Fibroblast of peridontal ligament (primary cell): Measurements from ENCODE around the gene STRBP.
"Not testable (repeated sequence)": the region's sequence is repeated elsewhere in the genome, so short reads cannot be mapped to it uniquely, and the experiment has no call there.

Experiments used
- DNase-seq: peaks from one replicate; pipeline ENCODE4 v3.0.0-alpha.2; 2010; ENCODE audit errors: extremely low read depth

STRBP gene

DNA sequence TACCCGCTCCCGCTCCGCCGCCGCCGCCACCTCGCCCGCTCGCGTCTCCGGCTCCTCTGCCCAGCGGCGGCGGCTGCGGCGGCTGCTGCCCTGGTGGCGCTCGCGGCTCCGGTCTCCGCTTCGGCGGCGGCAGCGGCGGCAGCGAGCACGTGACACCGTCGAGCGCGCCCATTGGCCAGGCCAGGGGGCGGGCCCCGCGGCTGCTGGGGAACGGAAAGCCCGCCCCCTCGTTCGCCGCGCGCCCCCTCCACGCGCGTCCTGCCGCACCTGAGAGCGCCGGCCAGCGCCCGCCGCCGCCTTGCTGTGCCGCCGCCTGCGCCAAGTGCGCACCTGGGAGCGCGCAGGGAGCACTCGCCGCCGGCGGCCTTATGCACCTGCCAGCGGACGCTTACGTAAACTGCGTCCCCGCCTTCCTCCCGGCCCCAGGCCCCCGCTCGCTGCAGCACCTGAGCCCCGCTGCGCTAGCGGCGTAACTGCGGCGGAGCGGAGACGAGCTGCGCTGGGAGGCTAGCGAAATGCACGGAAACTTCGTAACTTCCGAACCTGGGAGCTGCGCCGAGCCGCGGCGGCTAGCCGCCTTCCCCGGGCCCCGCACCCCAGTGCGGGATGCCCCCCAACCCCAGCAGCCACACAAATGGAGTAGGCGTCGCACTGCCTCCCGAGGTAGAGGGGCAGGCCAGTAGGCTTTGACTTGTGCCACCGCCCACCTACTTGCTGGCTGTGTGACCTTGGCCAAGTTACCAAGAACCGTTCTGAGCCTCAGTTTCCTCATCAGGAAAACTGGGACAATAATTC is at the start of gene STRBP:
Gene STRBP (minus strand): TSS at position 122 of the 795 bp plus-strand sequence. CDS start 84,452 bp downstream, outside the sequence.
- peak; percentile 54 for DNase-seq

DNA sequence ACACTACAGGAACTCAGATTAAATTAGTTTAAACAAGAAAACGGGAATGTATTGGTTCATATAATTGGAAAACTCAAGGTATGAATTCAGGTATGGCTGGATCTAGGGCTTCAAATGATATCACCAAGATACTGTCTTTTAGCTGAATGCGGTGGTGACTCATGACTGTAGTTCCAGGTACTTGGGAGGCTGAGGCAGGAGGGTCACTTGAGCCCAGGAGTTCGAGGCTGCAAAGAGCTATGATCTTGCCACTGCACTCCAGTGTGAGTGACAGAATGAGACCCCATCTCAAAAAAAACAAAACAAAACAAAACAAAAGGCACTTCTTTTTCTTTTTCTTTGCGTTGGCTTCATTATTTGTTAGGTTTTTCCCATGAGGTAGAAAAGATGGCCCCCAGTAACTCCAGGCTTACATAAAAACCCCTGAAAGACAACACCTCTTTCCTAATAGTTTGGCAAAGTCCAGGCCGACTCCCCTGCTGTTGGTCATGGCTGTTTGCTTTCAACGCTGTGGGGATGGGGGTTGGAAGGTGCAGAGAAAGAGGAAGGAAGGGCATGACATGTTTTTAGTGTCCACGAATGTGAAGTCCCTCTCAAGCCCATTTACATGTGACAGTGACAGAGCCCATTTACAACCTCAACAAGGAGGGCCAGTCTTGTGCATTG is 47.8 kb upstream of the STRBP start:
- DNase-seq = no peak

DNA sequence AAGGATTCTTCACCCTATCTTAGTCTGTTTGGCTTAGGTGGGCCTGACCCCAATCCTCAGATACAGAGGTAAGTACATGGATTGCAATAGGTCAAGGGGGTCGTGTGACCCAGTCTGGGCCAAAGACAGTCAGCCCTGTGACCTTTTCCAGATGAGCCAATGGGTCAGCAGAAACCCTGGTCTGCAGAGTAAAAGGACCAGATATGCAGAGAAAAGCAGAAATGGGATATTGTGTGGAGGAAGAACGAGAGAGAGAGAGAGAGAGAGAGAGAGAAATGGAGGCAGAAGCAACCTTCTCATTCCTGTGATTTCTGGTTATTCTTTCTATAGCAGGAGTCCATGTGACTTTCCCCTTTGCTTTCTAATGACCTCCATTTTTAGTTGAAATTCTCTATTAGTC is 47.2 kb upstream of the STRBP start:
- DNase-seq = no peak

- DNase-seq = no peak
Measured at GRCh38 chr9:123314617-123315016, 46.2 kb upstream of the STRBP start.

DNA sequence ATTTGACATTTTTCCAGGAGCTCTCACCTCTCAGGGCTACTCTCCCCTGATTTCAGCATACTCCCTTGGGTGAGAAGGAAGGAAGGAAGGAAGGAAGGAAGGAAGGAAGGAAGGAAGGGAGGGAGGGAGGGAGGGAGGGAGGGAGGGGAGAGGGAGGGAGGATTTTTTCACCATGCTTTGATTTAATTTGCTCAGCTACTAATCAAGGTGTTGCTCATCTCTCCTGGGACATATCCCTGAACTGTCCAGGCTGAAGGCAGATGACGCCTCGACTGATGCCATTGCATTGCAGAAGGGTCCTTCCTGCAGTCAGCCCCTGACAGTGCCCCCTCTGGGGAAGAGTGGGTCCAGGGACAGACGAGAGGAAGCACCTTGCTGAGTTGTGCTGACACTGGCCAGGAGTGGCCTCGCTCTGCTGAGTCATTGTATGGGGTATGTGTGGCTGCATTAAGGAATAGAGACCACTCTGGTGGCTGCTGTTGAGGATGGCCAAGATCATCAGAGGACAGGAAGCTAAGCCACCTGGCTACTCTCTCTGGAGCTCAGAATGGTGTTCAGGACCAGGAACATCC is 44.0 kb upstream of the STRBP start:
- no peak for DNase-seq

GRCh38 chr9:123311250-123311752 is 42.9 kb upstream of the STRBP start:
- DNase-seq = no peak

- DNase-seq = no peak
Measured at GRCh38 chr9:123310551-123311249, 42.3 kb upstream of the STRBP start.

DNA sequence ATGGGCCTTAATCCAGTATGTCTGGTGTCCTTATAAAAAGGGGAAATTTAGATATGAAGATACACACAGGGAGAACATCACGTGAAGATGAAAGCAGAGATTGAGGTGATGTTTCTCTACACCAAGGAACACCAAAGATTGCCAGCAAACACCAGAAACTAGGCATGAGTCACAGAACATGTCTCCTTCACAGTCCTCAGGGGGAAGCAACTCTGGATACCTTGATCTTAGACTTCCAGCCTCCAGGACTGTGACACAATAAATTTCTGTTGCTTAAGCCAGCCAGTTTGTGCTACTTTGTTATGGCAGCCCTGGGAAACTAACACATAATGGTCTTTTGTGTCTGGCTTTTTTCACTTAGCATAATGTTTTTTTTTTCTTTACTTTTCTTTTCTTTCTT is 41.2 kb upstream of the STRBP start:
- DNase-seq = no peak

- no peak for DNase-seq
Measured at GRCh38 chr9:123305879-123306278, 37.5 kb upstream of the STRBP start.

DNA sequence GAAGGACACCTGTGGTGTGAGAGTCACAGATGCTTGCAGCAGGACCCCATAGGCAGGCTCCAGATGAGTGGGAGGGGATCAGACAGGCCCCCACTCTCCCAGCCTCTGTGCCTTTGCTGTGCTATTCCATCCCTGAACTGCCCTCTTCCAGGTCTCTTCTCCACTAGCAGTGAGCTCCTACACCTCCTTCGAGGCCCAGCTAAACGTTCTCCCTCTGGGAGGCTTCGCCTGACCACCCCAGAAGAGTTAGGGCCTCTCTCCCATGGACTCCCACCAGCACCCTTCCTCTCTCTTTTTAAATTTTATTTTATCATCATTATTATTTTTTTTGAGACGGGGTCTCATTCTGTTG is 35.9 kb upstream of the STRBP start:
- no peak for DNase-seq

DNA sequence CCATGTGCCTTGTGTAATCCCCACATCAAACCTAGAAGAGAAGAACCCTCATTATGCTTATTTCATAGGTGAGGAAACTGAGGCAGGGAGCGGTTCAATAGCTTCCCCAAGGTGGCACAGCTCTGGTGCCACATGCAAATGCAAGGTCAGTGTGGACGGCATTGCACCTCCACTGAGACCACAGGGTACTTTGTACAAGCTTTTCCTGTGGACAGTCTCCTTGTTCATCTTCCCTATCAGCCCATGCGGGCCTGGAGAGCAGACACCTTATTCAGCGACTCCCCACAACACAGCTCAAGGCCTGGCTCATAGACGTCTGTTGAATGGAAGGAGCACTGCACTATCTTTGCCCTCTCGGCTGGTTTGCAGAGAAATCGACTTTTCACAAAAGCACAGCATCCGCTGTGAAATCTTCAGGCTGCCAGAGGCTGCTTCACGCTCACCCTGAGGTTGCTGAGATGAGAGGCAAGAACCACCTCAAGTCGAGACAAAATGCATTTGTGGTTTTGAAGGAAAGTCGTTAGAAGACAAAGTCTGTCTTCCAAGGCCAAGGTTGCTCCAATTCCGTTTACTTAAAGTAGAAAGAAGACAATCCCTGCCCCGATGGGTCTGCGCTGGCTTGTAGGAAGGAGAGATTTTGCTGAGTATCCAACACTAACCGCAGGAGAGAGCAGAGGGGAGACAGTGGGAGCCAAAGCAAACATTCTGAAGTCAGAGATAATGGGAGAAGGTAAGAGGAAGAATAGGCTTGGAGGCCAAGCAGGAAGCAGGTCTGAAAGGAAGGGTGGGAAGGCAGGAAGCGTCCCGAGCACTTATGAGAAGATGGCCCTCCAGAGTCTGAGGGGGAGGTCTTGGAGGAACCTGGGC is 34.2 kb upstream of the STRBP start:
- no peak for DNase-seq

DNA sequence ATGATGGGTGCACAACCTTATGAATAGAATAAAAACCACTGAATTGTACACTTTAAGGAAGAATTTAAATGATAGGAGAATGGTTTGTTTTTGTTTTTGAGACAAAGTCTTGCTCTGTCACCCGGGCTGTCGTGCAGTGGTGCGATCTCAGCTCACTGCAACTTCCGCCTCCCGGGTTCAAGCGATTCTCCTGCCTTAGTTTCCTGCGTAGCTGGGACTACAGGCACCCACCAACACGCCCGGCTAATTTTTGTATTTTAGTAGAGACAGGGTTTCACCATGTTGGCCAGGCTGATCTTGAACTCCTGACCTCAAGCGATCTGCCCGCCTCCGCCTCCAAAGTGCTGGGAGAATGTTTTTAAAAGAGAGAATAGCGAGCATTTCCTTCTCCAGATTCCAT is 33.5 kb upstream of the STRBP start:
- DNase-seq = not testable (repeated sequence)

DNA sequence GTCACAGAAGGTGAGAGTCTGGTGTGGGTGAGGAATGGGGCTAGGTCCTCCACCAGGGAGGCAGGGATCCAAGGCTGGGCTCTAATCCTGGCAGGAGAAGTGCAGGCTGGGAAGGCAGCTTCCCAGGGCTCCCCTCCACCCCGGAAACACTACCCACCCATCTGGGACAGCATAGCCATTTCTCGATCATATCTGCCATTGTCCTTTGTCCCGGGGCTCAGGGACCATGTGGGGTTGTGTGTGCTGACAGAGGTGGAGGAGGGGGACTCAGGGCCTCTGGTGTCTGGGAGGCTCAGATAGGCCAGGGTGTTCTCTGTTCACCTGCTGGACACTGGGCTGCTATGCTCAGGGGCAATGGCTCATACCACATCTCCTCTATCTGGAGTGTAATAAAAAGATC is 32.2 kb upstream of the STRBP start:
- no peak for DNase-seq

DNA sequence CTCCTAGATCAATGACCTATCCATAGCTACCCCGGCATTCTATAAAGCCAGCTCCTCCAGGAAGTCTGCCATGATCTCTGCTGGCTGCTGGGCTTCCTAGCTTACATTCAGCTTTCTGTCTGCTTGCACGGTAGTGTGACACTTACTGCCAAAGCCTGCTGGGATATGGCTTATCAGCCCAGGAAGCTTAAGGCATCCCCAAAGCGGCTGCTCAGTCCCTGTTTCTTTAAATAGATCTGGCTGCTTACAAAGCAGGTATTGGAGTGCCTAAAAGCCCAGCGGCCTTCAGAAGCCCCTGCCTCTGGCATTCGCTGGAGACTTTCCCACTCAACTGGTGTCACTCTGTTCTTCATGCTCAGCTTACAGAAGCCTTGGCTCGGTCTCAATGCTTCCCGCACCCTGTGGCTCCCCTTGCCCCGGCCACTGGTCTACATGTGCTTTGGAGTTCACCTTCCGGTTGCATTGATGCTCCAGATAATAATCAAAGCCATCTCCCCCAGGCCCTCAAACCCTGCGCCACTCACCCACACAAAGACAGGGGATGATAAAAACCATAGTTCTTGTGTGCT is 31.3 kb upstream of the STRBP start:
- DNase-seq = no peak

GRCh38 chr9:123296174-123296573 is 27.8 kb upstream of the STRBP start:
- no peak for DNase-seq

- DNase-seq = no peak
Measured at GRCh38 chr9:123291736-123292135, 23.4 kb upstream of the STRBP start.

DNA sequence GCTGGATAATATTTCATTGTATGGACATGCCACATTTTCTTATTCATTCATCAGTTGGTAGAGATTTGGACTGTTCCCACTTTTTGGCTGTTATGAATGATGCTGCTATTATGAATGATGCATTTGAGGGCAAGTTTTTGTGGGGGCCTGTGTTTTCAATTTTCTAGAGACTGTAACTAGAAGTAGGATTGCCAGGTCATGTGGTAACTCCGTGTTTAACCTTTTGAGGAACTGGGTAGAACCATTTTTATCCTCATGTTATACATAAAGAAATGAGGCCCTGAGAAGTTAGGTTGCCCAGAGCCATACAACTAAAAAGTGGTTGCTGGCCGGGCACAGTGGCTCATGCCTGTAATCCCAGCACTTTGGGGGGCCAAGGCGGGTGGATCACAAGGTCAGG is 22.4 kb upstream of the STRBP start:
- DNase-seq = no peak

DNA sequence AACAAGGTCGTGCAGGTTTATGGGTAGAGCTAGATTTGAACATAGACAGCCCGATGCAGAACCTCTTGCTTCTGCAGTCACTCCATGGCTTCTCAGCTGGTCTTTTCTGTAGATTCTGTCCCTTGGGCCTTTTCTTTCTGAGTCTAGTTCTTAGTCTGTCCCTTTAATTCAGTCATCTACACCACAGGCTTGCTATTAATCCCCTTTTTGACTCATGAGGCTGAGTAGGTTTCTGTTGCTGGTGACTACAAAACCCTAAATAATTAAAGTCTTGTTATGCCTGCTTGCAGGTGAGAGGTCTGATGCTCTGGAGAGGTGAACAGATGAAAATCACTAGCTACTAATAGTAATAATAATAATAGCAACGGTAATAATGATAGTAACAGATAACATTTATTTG is 19.3 kb upstream of the STRBP start:
- no peak for DNase-seq

GRCh38 chr9:123286324-123286723 is 17.9 kb upstream of the STRBP start:
- DNase-seq = no peak

DNA sequence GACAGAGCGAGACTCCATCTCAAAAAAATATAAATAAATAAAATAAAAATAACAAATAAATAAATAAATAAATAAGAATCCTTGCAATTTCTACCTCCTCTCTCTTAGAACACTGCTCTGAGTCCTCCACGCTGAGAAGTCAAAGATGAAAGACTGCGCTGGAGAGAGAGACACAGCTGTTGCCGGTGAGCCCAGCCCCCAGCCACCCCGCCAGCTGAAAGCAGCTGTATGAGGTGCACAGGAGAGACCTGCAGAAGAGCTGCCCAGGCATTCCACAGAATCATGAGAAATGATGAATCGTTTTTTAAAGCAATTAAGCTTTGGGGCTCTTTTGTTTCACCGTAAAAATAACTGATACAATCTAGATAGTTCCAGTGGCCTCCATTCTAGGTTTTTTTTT is 16.3 kb upstream of the STRBP start:
- no peak for DNase-seq

GRCh38 chr9:123283455-123283854 is 15.1 kb upstream of the STRBP start:
- no peak for DNase-seq
